H1 (cell line): ENCODE measurements around the gene MYBPC3. TPM values are rescaled to one million over a fixed set of nuclear protein-coding genes. Genes with fewer than 3 reads are reported as not detected.

Experiments
- CTCF ChIA-PET: fragments of 300-600 bp; sonication (Branson Sonifier 250); formaldehyde crosslinking; loops from one replicate; lab custom pipeline; 2021; ENCODE audit not compliant: partially characterized antibody; lab: Charles Lee
- POLR2A ChIA-PET: fragments of 300-600 bp; sonication (Branson Sonifier 250); formaldehyde crosslinking; loops from one replicate; lab custom pipeline; 2021; ENCODE audit warnings: inconsistent platforms; ENCODE audit not compliant: partially characterized antibody; lab: Charles Lee
- DNase-seq, 2 experiments: peaks; one replicate each; pipeline versions ENCODE4 v3.0.0 to v3.0.0-alpha.2; 2010 to 2022; ENCODE audit warnings: low spot score in 2 of 2, low read depth in 1 of 2, mixed read lengths in 1 of 2
- FAIRE-seq: peaks from 2 replicates; lab custom pipeline; 2011; peaks lifted over from hg19 to GRCh38; lab: Jason Lieb, UNC
- H2AFZ ChIP-seq: 2 replicates; pipeline ENCODE4 v1.8.1; 2012; ENCODE audit warnings: low read length, inconsistent platforms
- H2AK5ac ChIP-seq: 2 replicates; pipeline ENCODE4 v1.6.1; 2013; ENCODE audit warnings: low read depth, low read length
- H2BK120ac ChIP-seq: replicated peaks from 2 replicates; pipeline ENCODE3; 2013; ENCODE audit warnings: low read depth, low read length, inconsistent platforms
- H2BK12ac ChIP-seq: 2 replicates; pipeline ENCODE4 v1.6.1; 2013; ENCODE audit warnings: low read depth, low read length
- H2BK15ac ChIP-seq: 2 replicates; pipeline ENCODE4 v1.6.1; 2013; ENCODE audit warnings: low read length
- H2BK20ac ChIP-seq: 2 replicates; pipeline ENCODE4 v1.6.1; 2013; ENCODE audit warnings: low read length
- H2BK5ac ChIP-seq: 2 replicates; pipeline ENCODE4 v1.6.1; 2013; ENCODE audit warnings: low read depth, low read length
- H3K14ac ChIP-seq: 2 replicates; pipeline ENCODE4 v1.6.1; 2013; ENCODE audit warnings: inconsistent platforms; ENCODE audit not compliant: insufficient read length
- H3K18ac ChIP-seq: 2 replicates; pipeline ENCODE4 v1.6.1; 2013; ENCODE audit warnings: low read length; ENCODE audit errors: extremely low read depth
- H3K23ac ChIP-seq: 2 replicates; pipeline ENCODE4 v1.6.1; 2013; ENCODE audit warnings: inconsistent platforms; ENCODE audit not compliant: insufficient read length
- H3K23me2 ChIP-seq: 2 replicates; pipeline ENCODE4 v1.6.1; 2013; ENCODE audit warnings: low read depth, low read length
- H3K27ac ChIP-seq: 2 replicates; pipeline ENCODE4 v1.6.1; 2011; ENCODE audit warnings: low read depth, low read length, inconsistent platforms
- H3K27me3 ChIP-seq, 4 experiments: replicated peaks in 1 of 4; 1 replicate in 1 of 4; 2 replicates in 3 of 4; pipeline versions ENCODE4 v1.6.1 to v1.8.1; 2011 to 2013; ENCODE audit warnings: low read length in 3 of 4, mild to moderate bottlenecking in 3 of 4, inconsistent platforms in 2 of 4, mixed read lengths in 2 of 4, moderate library complexity in 1 of 4; ENCODE audit not compliant: control insufficient read depth in 3 of 4, insufficient read depth in 3 of 4; ENCODE audit errors: extremely low read depth in 1 of 4
- H3K36me3 ChIP-seq, 4 experiments: 2 replicates each; pipeline versions ENCODE4 v1.6.1 to v1.8.1; 2011 to 2013; ENCODE audit warnings: mild to moderate bottlenecking in 4 of 4, low read length in 3 of 4, moderate library complexity in 2 of 4, control low read depth in 1 of 4, inconsistent platforms in 1 of 4; ENCODE audit not compliant: insufficient read depth in 4 of 4, control insufficient read depth in 2 of 4
- H3K4ac ChIP-seq: replicated peaks from 2 replicates; pipeline ENCODE3; 2013; ENCODE audit warnings: low read length, low read depth, mixed read lengths, inconsistent platforms; ENCODE audit not compliant: insufficient read length
- H3K4me1 ChIP-seq, 4 experiments: replicated peaks in 1 of 4; 1 replicate in 1 of 4; 2 replicates in 3 of 4; pipeline versions ENCODE4 v1.6.1 to v1.8.1; 2011 to 2013; ENCODE audit warnings: low read length in 3 of 4, inconsistent platforms in 2 of 4, mixed read lengths in 1 of 4; ENCODE audit not compliant: insufficient read depth in 4 of 4, control insufficient read depth in 3 of 4
- H3K4me2 ChIP-seq, 2 experiments: 2 replicates each; pipeline versions ENCODE4 v1.6.1 to v1.8.1; 2011 to 2013; ENCODE audit warnings: low read depth in 2 of 2, low read length in 2 of 2, control low read depth in 1 of 2, inconsistent platforms in 1 of 2, mild to moderate bottlenecking in 1 of 2; ENCODE audit not compliant: insufficient read depth in 1 of 2
- H3K4me3 ChIP-seq, 4 experiments: fragments of 200-600, 300-600 bp in 1 of 4; sonication (generic), shearing (Covaris generic), sonication (Bioruptor Twin) in 1 of 4; 2 replicates each; pipeline versions ENCODE4 v1.5.1 to v1.8.1; 2011 to 2016; ENCODE audit warnings: low read length in 4 of 4, low read depth in 3 of 4, control low read depth in 2 of 4, inconsistent platforms in 2 of 4, mild to moderate bottlenecking in 2 of 4, mixed read lengths in 1 of 4, moderate library complexity in 1 of 4; ENCODE audit not compliant: insufficient read depth in 2 of 4; ENCODE audit errors: extremely low read depth in 1 of 4
- H3K56ac ChIP-seq: replicated peaks from 2 replicates; pipeline ENCODE3; 2013; ENCODE audit warnings: low read depth, mild to moderate bottlenecking, mixed read lengths, low read length, inconsistent platforms; ENCODE audit not compliant: insufficient read length
- H3K79me1 ChIP-seq: 2 replicates; pipeline ENCODE4 v1.6.1; 2013; ENCODE audit warnings: low read depth, low read length, control low read depth
- H3K79me2 ChIP-seq, 2 experiments: 2 replicates each; pipeline versions ENCODE4 v1.6.1 to v1.8.1; 2012 to 2013; ENCODE audit warnings: low read length in 2 of 2, mild to moderate bottlenecking in 2 of 2, inconsistent platforms in 1 of 2; ENCODE audit not compliant: insufficient read depth in 2 of 2, control insufficient read depth in 1 of 2
- H3K9ac ChIP-seq, 4 experiments: replicated peaks in 1 of 4; 1 replicate in 1 of 4; 2 replicates in 3 of 4; pipeline versions ENCODE4 v1.6.1 to v1.8.1; 2011 to 2013; ENCODE audit warnings: low read depth in 3 of 4, low read length in 3 of 4, control low read depth in 2 of 4, mild to moderate bottlenecking in 2 of 4, moderate library complexity in 2 of 4, inconsistent platforms in 1 of 4; ENCODE audit errors: extremely low read depth in 1 of 4
- H3K9me3 ChIP-seq, 2 experiments: 2 replicates each; pipeline versions ENCODE4 v1.6.1 to v1.8.1; 2012 to 2013; ENCODE audit warnings: mild to moderate bottlenecking in 2 of 2, moderate library complexity in 2 of 2, control low read depth in 1 of 2, inconsistent platforms in 1 of 2, low read depth in 1 of 2, low read length in 1 of 2, mixed read lengths in 1 of 2; ENCODE audit not compliant: insufficient read depth in 2 of 2
- H4K20me1 ChIP-seq, 2 experiments: replicated peaks in 1 of 2; 2 replicates each; pipeline versions ENCODE3 to v1.8.1; 2011 to 2013; ENCODE audit warnings: inconsistent platforms in 2 of 2, low read length in 2 of 2, mild to moderate bottlenecking in 1 of 2; ENCODE audit not compliant: insufficient read depth in 2 of 2, control insufficient read depth in 1 of 2
- H4K5ac ChIP-seq: 2 replicates; pipeline ENCODE4 v1.6.1; 2013; ENCODE audit warnings: low read length, low read depth, mixed read lengths, inconsistent platforms; ENCODE audit not compliant: insufficient read length
- H4K8ac ChIP-seq: 2 replicates; pipeline ENCODE4 v1.8.0; 2013; ENCODE audit warnings: mild to moderate bottlenecking, moderate library complexity, low read length, inconsistent platforms; ENCODE audit not compliant: insufficient read depth; ENCODE audit errors: extremely low read depth
- H4K91ac ChIP-seq: replicated peaks from 2 replicates; pipeline ENCODE3; 2013; ENCODE audit warnings: low read length, mixed read lengths, inconsistent platforms; ENCODE audit not compliant: insufficient read length
- CHD1 ChIP-seq: IDR thresholded peaks from 2 replicates; pipeline ENCODE4 v1.6.1; 2012; ENCODE audit warnings: low read depth, low read length, improper control_type of control experiment
- EGR1 ChIP-seq: IDR thresholded peaks from 2 replicates; pipeline ENCODE4 v1.6.1; 2011; ENCODE audit warnings: low read depth, low read length, borderline replicate concordance
- HDAC6 ChIP-seq: IDR thresholded peaks from one replicate; pipeline ENCODE4 v1.7.1; 2012; ENCODE audit warnings: low read depth, mild to moderate bottlenecking, inconsistent platforms, low read length, moderate library complexity
- KDM5A ChIP-seq: fragments of 200-600 bp; IDR thresholded peaks from 2 replicates; pipeline ENCODE4 v1.7.1; 2012; ENCODE audit warnings: mild to moderate bottlenecking, low read length, inconsistent platforms, mixed read lengths
- RBBP5 ChIP-seq: IDR thresholded peaks from 2 replicates; pipeline ENCODE4 v1.7.1; 2012; ENCODE audit warnings: low read depth, mild to moderate bottlenecking, inconsistent platforms, low read length, moderate library complexity, borderline replicate concordance
- SIN3A ChIP-seq, 2 experiments: IDR thresholded peaks in 1 of 2; conservative IDR thresholded peaks in 1 of 2; 2 replicates each; pipeline ENCODE4 v1.6.1; 2011 to 2012; ENCODE audit warnings: low read length in 2 of 2, improper control_type of control experiment in 1 of 2, low read depth in 1 of 2, mild to moderate bottlenecking in 1 of 2
- WGBS, 2 experiments: shearing (Covaris generic) in 1 of 2; methylation state at CpG; one replicate each; pipeline versions ENCODE4 v1.1.6 to v1.1.7; 2013 to 2015; ENCODE audit warnings: low lambda C conversion rate in 2 of 2, mixed read lengths in 2 of 2, inconsistent platforms in 1 of 2, low coverage in 1 of 2, missing lambda C conversion rate in 1 of 2; ENCODE audit not compliant: insufficient replicate concordance in 2 of 2, insufficient coverage in 1 of 2, insufficient read length in 1 of 2; ENCODE audit errors: extremely low coverage in 1 of 2, missing lambda C conversion rate in 1 of 2; 5-methylcytosine and 5-hydroxymethylcytosine counted together
- polyA plus RNA-seq, 7 experiments: library from polyadenylated mRNA; depleted of rRNA in 3 of 7; stranded (reverse) in 5 of 7; unstranded in 2 of 7; fragments of >200 nt in 5 of 7; fragments of 200-250 nt in 2 of 7; gene quantifications; 1 replicate in 5 of 7; 2 replicates in 1 of 7; 4 replicates in 1 of 7; pipeline versions ENCODE4 v1.2.1 to v1.2.3, GENCODE V29; 2011 to 2013; ENCODE audit warnings: missing spikeins in 2 of 7, mixed read lengths in 2 of 7
- total RNA-seq: library from RNA; stranded (reverse); fragmentation: NEBNext Ultra II Directional; extraction: Animal tissue kit (Norgen Biotek cat#: 25700); gene quantifications from 2 replicates; pipeline ENCODE4 v1.2.1, GENCODE V29; 2021

MYBPC3 gene
- total and polyA plus RNA-seq, 2 of the 8 experiments (the other 6 are each of a cell fraction or from before 2014, with no cell fraction given): 0.05 TPM; not detected in 1

DNA sequence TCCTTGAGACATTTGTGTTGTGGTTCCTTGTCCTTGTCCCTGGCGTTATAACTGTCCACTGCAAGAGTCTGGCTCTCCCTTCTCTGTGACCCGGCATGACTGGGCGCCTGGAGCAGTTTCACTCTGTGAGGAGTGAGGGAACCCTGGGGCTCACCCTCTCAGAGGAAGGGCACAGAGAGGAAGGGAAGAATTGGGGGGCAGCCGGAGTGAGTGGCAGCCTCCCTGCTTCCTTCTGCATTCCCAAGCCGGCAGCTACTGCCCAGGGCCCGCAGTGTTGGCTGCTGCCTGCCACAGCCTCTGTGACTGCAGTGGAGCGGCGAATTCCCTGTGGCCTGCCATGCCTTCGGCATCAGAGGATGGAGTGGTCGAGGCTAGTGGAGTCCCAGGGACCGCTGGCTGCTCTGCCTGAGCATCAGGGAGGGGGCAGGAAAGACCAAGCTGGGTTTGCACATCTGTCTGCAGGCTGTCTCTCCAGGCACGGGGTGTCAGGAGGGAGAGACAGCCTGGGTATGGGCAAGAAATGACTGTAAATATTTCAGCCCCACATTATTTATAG, 23.0 kb downstream of the MYBPC3 start:
- Histone ChIP-seq H3K27me3 (no peaks in the 10 kb centered on the region), H3K4ac (no peak overlapping the region), H3K79me1 (no peaks in the 10 kb centered on the region; the same call in 1 of the 2 replicates), H3K4me1 (no peaks in the 10 kb centered on the region), H3K23ac (no peak overlapping the region), H3K56ac (no peak overlapping the region), H4K20me1 (peaks cover 0 to 2% of the 10 kb centered on the region in 2 experiments), H2BK15ac (no peak overlapping the region), H3K27ac (no peak overlapping the region), H3K36me3 (peaks cover 0 to 16% (median 7%) of the 10 kb centered on the region in 4 experiments; a peak in 5 of 8 replicates), H2BK20ac (no peak overlapping the region), H3K79me2 (no peaks in the 10 kb centered on the region), H4K91ac (no peak overlapping the region), H2BK120ac (no peak overlapping the region), H3K4me2 (no peak overlapping the region), H2AK5ac (no peak overlapping the region), H3K18ac (no peak overlapping the region), H3K23me2 (no peaks in the 10 kb centered on the region), H4K8ac (peak overlapping the region; percentile 31; the same call in 1 of the 2 replicates), H3K14ac (no peak overlapping the region), H2AFZ (no peak overlapping the region), H3K9ac (no peak overlapping the region), H3K9me3 (no peaks in the 10 kb centered on the region), H4K5ac (no peak overlapping the region), H2BK12ac (no peak overlapping the region), H2BK5ac (no peak overlapping the region), H3K4me3 (no peak overlapping the region)
- ChIA-PET POLR2A (interaction anchor here (1.1 kb wide), 1 partner anchor 25 kb away, joined by 3 read pairs; no protein-coding TSS in a partner anchor), CTCF (interaction anchor here (1.0 to 1.6 kb wide), 4 partner anchors 21 to 150 kb away, joined by 3 to 13 read pairs (median 4); no protein-coding TSS in a partner anchor)
- DNase-seq (no peak), FAIRE-seq (no peak)
- WGBS, 2 experiments: 91% methylated on average over 12 of the region's 12 CpGs; no CpG with 5 or more reads in 1 of the 2 experiments
- TF ChIP-seq EGR1: no peak
- no peak for TF ChIP-seq CHD1
- TF ChIP-seq HDAC6: no peak
- no peak for TF ChIP-seq SIN3A (conservative IDR thresholded peaks at IDR 0.05 in 1 of 2, IDR thresholded peaks at IDR 0.05 in 1 of 2; ENCODE audit: low read depth in 1 of 2, low read length in 2 of 2)
- no peak for TF ChIP-seq RBBP5
- TF ChIP-seq KDM5A: no peak
